ENCODE measurements around the gene RIIAD1. TPM values are rescaled to one million over a fixed set of nuclear protein-coding genes. Genes with fewer than 3 reads are reported as not detected.

Gene RIIAD1
- total RNA-seq, 1 donor from 2014 or later: not detected

DNA sequence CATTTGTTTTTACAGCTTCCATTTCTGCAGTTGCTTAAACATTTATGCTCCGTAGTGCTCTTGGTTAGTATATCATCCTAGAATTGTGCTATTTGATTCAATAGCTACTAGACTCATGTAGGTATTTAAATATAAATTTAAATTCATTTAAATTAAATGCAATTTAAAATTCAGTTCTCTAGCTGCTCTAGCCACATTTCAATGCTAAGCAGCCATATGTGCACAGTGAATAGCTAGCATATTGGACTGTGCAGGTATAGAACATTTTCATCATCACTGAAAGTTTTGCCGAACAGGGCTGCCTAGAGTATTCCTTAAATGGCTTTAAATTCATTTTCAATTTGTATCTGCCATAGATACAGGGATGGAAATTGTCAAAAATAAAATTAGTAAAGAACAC is 37.2 kb upstream of the RIIAD1 start:
- Mint-ChIP-seq H3K4me3 (ENCODE audit: unreplicated experiment) (no peak overlapping the region), H3K4me1 (ENCODE audit: unreplicated experiment) (no peaks in the 10 kb centered on the region), H3K27me3 (ENCODE audit: unreplicated experiment) (no peaks in the 10 kb centered on the region), H3K9me3 (ENCODE audit: unreplicated experiment) (no peaks in the 10 kb centered on the region), H3K36me3 (ENCODE audit: low read depth, unreplicated experiment) (peaks cover 3% of the 10 kb centered on the region), H3K27ac (ENCODE audit: unreplicated experiment) (no peak overlapping the region)
- TF ChIP-seq, protein P1, sequence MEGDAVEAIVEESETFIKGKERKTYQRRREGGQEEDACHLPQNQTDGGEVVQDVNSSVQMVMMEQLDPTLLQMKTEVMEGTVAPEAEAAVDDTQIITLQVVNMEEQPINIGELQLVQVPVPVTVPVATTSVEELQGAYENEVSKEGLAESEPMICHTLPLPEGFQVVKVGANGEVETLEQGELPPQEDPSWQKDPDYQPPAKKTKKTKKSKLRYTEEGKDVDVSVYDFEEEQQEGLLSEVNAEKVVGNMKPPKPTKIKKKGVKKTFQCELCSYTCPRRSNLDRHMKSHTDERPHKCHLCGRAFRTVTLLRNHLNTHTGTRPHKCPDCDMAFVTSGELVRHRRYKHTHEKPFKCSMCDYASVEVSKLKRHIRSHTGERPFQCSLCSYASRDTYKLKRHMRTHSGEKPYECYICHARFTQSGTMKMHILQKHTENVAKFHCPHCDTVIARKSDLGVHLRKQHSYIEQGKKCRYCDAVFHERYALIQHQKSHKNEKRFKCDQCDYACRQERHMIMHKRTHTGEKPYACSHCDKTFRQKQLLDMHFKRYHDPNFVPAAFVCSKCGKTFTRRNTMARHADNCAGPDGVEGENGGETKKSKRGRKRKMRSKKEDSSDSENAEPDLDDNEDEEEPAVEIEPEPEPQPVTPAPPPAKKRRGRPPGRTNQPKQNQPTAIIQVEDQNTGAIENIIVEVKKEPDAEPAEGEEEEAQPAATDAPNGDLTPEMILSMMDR (IDR thresholded peaks at IDR 0.05; ENCODE audit: unreplicated experiment): no peak
- DNase-seq (ENCODE audit: low spot score): no peak

DNA sequence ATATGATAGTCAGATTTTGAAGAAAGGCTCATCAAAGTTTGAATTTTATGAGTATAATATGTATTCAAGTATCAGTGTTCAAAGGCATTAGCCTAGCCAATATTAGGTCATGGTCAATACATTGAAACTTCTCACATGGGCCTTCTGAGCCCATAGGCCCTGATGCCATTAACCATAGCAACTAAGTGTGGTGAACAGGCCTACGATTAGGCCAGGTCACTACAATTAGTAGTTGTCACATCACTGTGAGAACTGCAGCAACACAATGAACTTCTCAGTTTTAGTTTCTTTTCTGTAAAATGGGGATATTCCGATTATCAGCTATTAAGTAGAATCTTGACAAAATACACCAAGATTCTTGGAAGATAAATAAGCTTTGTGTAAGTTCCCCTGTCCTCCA is 34.8 kb upstream of the RIIAD1 start:
- H3K4me1 Mint-ChIP-seq (ENCODE audit: unreplicated experiment): peaks cover 2% of the 10 kb centered on the region
- TF ChIP-seq, protein P1 (IDR thresholded peaks at IDR 0.05; ENCODE audit: unreplicated experiment): no peak
- no peaks in the 10 kb centered on the region for H3K9me3 Mint-ChIP-seq (ENCODE audit: unreplicated experiment)
- peaks cover 7% of the 10 kb centered on the region for H3K36me3 Mint-ChIP-seq (ENCODE audit: low read depth, unreplicated experiment)
- H3K27me3 Mint-ChIP-seq (ENCODE audit: unreplicated experiment): no peaks in the 10 kb centered on the region
- H3K4me3 Mint-ChIP-seq (ENCODE audit: unreplicated experiment): no peak overlapping the region
- DNase-seq (ENCODE audit: low spot score): no peak
- H3K27ac Mint-ChIP-seq (ENCODE audit: unreplicated experiment): peak overlapping the region; percentile 23

DNA sequence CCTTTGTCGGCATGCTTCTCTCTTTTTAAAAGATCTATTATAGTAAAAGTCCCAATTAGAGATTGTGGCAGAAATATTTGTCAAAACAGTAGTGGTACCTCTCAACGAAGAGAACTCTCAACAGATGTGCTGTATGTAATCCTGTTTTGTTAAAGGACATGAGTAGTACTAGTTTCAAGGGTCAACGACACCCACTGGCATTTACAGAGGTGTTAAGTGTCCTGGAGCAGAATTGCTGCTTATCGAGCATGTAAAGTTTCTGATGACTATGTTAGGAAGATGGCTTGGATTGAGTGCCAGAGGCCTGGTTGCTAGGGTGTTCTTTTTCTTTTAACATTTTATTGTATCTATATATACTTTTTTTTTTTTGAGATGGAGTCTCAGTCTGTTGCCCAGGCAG is 31.8 kb upstream of the RIIAD1 start:
- no peaks in the 10 kb centered on the region for H3K27me3 Mint-ChIP-seq (ENCODE audit: unreplicated experiment)
- no peak overlapping the region for H3K27ac Mint-ChIP-seq (ENCODE audit: unreplicated experiment)
- no peaks in the 10 kb centered on the region for H3K9me3 Mint-ChIP-seq (ENCODE audit: unreplicated experiment)
- peaks cover 10% of the 10 kb centered on the region for H3K4me1 Mint-ChIP-seq (ENCODE audit: unreplicated experiment)
- no peak for DNase-seq (ENCODE audit: low spot score)
- peaks cover 7% of the 10 kb centered on the region for H3K36me3 Mint-ChIP-seq (ENCODE audit: low read depth, unreplicated experiment)
- H3K4me3 Mint-ChIP-seq (ENCODE audit: unreplicated experiment): no peak overlapping the region
- TF ChIP-seq, protein P1 (IDR thresholded peaks at IDR 0.05; ENCODE audit: unreplicated experiment): no peak

DNA sequence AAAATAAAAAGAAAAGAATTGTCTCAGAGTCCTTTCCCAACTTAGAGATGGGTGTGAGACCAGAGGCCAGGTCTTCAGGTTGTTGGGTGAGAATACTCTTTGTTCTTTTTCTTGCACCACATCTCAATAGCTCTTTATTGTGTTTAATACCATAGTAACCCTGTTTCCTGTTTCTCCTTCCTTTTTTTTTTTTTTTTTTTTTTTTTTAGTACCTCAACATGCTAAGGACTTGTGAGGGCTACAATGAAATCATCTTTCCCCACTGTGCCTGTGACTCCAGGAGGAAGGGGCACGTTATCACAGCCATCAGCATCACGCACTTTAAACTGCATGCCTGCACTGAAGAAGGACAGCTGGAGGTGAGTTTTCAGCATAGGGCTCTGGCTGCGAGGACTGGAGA is 29.1 kb upstream of the RIIAD1 start:
- DNase-seq (ENCODE audit: low spot score): no peak
- H3K4me3 Mint-ChIP-seq (ENCODE audit: unreplicated experiment): no peak overlapping the region
- TF ChIP-seq, protein P1 (IDR thresholded peaks at IDR 0.05; ENCODE audit: unreplicated experiment): no peak
- no peaks in the 10 kb centered on the region for H3K9me3 Mint-ChIP-seq (ENCODE audit: unreplicated experiment)
- peaks cover 25% of the 10 kb centered on the region for H3K4me1 Mint-ChIP-seq (ENCODE audit: unreplicated experiment)
- H3K36me3 Mint-ChIP-seq (ENCODE audit: low read depth, unreplicated experiment): peaks cover 4% of the 10 kb centered on the region
- H3K27ac Mint-ChIP-seq (ENCODE audit: unreplicated experiment): peak overlapping the region; percentile 94
- H3K27me3 Mint-ChIP-seq (ENCODE audit: unreplicated experiment): peaks cover 2% of the 10 kb centered on the region

DNA sequence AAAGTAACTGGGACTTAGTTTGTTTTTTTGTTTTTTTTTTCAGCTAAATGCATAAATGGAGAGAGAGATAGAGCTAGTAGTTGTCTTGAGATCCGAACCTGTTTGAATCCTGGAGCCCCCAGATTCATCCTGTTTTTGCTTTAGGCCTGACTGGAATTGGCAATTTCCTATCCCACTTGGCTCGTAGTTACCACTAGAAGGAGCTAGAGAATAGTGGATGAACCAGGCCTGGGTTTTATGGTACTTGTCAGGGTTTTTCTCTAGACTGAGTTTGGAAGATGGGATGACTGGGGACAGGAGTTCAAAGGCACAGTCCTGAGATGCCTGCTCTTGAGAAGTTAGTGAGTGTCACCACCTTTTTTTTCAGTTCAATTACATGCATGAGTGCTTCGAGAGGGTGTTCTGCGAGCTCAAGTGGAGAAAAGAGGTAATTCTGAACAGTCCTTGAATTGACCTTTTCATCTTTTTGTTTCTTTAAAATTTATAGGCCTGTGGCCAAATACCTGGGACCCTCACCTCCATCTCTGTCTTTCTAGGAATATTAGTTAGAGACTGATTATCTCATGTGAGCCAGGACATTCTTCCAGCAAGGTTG is 28.2 kb upstream of the RIIAD1 start:
- no peak for DNase-seq (ENCODE audit: low spot score)
- peak overlapping the region; percentile 94 for H3K27ac Mint-ChIP-seq (ENCODE audit: unreplicated experiment)
- TF ChIP-seq, protein P1 (IDR thresholded peaks at IDR 0.05; ENCODE audit: unreplicated experiment): no peak
- H3K36me3 Mint-ChIP-seq (ENCODE audit: low read depth, unreplicated experiment): peaks cover 4% of the 10 kb centered on the region
- peaks cover 2% of the 10 kb centered on the region for H3K27me3 Mint-ChIP-seq (ENCODE audit: unreplicated experiment)
- H3K9me3 Mint-ChIP-seq (ENCODE audit: unreplicated experiment): no peaks in the 10 kb centered on the region
- H3K4me1 Mint-ChIP-seq (ENCODE audit: unreplicated experiment): peaks cover 25% of the 10 kb centered on the region
- peak overlapping the region; percentile 3 for H3K4me3 Mint-ChIP-seq (ENCODE audit: unreplicated experiment)

Data from endothelial cell (in vitro differentiated cells).